GM10248 (cell line): Measurements from ENCODE around the gene CFAP299.
A peak's percentile ranks its signal among the peaks of the same experiment; 100 is the strongest.
"Not testable (repeated sequence)": the region's sequence is repeated elsewhere in the genome, so short reads cannot be mapped to it uniquely, and the experiment has no call there.

ENCODE experiments used
- CTCF ChIA-PET: fragments of 300-600 bp; sonication (Branson Sonifier 250); formaldehyde crosslinking; extraction: SDS; loops from one replicate; lab custom pipeline; 2021; ENCODE audit warnings: antibody characterized with exemption; lab: Yijun Ruan, JAX
- POLR2A ChIA-PET: fragments of 350-650 bp; sonication (Branson Sonifier 250); formaldehyde crosslinking; extraction: SDS; loops from one replicate; lab custom pipeline; 2020; ENCODE audit warnings: antibody characterized with exemption; lab: Yijun Ruan, JAX
- DNase-seq: peaks from one replicate; pipeline ENCODE4 v3.0.0; 2012; ENCODE audit errors: extremely low spot score
- CTCF ChIP-seq: IDR thresholded peaks from 2 replicates; pipeline ENCODE4 v1.5.1; 2012; ENCODE audit warnings: mild to moderate bottlenecking, low read depth; ENCODE audit errors: extremely low read depth, missing control alignments, control extremely low read depth

Gene CFAP299

GRCh38 chr4:80336582-80336981 lies 1.1 kb downstream of the CFAP299 start:
- CTCF ChIA-PET = interaction anchor here (1.7 to 1.8 kb wide), 2 partner anchors 12 to 42 kb away, joined by 5 read pairs; no protein-coding TSS in a partner anchor
- no peak for DNase-seq
- POLR2A ChIA-PET = no interaction called here
- no peak for TF ChIP-seq CTCF

- CTCF ChIA-PET = no interaction called here
- POLR2A ChIA-PET = no interaction called here
- no peak for DNase-seq
- no peak for TF ChIP-seq CTCF
Measured at GRCh38 chr4:80340036-80340435, 4.5 kb downstream of the CFAP299 start.

- CTCF ChIA-PET, POLR2A ChIA-PET, DNase-seq: not testable (repeated sequence)
Measured at GRCh38 chr4:80342684-80343083, 7.2 kb downstream of the CFAP299 start.

GRCh38 chr4:80343887-80344286 lies 8.4 kb downstream of the CFAP299 start:
- TF ChIP-seq CTCF = no peak
- POLR2A ChIA-PET = no interaction called here
- CTCF ChIA-PET = no interaction called here
- no peak for DNase-seq

GRCh38 chr4:80360084-80360483 lies 24.6 kb downstream of the CFAP299 start:
- no peak for TF ChIP-seq CTCF
- CTCF ChIA-PET = no interaction called here
- no peak for DNase-seq
- POLR2A ChIA-PET = no interaction called here

GRCh38 chr4:80360900-80361299 lies 25.4 kb downstream of the CFAP299 start:
- CTCF ChIA-PET = no interaction called here
- no peak for DNase-seq
- TF ChIP-seq CTCF = no peak
- POLR2A ChIA-PET = no interaction called here

GRCh38 chr4:80361329-80361900 lies 25.9 kb downstream of the CFAP299 start:
- peak; percentile 20 for DNase-seq
- ChIA-PET CTCF (interaction anchor here (1.2 kb wide), 1 partner anchor 629 kb away, joined by 8 read pairs; no protein-coding TSS in a partner anchor), POLR2A (no interaction called here)
- peak; percentile 7 for TF ChIP-seq CTCF
